Right lung (tissue), 10 donors: ENCODE results near the gene BRCA2. TPM values are rescaled to one million over a fixed set of nuclear protein-coding genes. Genes with fewer than 3 reads are reported as not detected.
A peak's percentile ranks its signal among the peaks of the same experiment; 100 is the strongest.

Experiments used
- DNase-seq, 2 donors: peaks; one replicate each; pipeline ENCODE4 v3.0.0-alpha.2; 2013
- long read RNA-seq, 8 donors: transcript quantifications; one replicate each; lab custom pipeline, GENCODE V29; 2026
- polyA plus RNA-seq, 5 donors: library from polyadenylated mRNA; unstranded; fragments of 120-200 nt; gene quantifications; one replicate each; pipeline versions ENCODE4 v1.2.1 to v1.2.3, GENCODE V29; 2013; ENCODE audit warnings: inconsistent platforms in 1 of 5, low replicate concordance in 1 of 5; ENCODE audit not compliant: insufficient read length in 5 of 5, insufficient read depth in 1 of 5

The BRCA2 gene, protein sequence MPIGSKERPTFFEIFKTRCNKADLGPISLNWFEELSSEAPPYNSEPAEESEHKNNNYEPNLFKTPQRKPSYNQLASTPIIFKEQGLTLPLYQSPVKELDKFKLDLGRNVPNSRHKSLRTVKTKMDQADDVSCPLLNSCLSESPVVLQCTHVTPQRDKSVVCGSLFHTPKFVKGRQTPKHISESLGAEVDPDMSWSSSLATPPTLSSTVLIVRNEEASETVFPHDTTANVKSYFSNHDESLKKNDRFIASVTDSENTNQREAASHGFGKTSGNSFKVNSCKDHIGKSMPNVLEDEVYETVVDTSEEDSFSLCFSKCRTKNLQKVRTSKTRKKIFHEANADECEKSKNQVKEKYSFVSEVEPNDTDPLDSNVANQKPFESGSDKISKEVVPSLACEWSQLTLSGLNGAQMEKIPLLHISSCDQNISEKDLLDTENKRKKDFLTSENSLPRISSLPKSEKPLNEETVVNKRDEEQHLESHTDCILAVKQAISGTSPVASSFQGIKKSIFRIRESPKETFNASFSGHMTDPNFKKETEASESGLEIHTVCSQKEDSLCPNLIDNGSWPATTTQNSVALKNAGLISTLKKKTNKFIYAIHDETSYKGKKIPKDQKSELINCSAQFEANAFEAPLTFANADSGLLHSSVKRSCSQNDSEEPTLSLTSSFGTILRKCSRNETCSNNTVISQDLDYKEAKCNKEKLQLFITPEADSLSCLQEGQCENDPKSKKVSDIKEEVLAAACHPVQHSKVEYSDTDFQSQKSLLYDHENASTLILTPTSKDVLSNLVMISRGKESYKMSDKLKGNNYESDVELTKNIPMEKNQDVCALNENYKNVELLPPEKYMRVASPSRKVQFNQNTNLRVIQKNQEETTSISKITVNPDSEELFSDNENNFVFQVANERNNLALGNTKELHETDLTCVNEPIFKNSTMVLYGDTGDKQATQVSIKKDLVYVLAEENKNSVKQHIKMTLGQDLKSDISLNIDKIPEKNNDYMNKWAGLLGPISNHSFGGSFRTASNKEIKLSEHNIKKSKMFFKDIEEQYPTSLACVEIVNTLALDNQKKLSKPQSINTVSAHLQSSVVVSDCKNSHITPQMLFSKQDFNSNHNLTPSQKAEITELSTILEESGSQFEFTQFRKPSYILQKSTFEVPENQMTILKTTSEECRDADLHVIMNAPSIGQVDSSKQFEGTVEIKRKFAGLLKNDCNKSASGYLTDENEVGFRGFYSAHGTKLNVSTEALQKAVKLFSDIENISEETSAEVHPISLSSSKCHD (N-terminal part only)
- polyA plus RNA-seq: 10 to 100 TPM in 2 of 5 donors, 1 to 10 TPM in 3; 6.5 to 13.5 (median 9.3) TPM
- long read RNA-seq, donor 1: 0 reads
- long read RNA-seq, donor 2: 0 reads
- long read RNA-seq, donor 3, partial matches to known transcripts: 21 of 22 reads
- long read RNA-seq, donor 3, other reads (novel, unspliced or antisense): 0 of 22 reads
- long read RNA-seq, donor 4, partial matches to known transcripts: 0 of 6 reads
- long read RNA-seq, donor 4, other reads (novel, unspliced or antisense): 6 of 6 reads
- long read RNA-seq, donor 5: 0 reads
- long read RNA-seq, donor 6: 0 reads
- long read RNA-seq, donor 7: 0 reads
- long read RNA-seq, donor 8, partial matches to known transcripts: 0 of 1 reads
- long read RNA-seq, donor 8, other reads (novel, unspliced or antisense): 0 of 1 reads

DNA sequence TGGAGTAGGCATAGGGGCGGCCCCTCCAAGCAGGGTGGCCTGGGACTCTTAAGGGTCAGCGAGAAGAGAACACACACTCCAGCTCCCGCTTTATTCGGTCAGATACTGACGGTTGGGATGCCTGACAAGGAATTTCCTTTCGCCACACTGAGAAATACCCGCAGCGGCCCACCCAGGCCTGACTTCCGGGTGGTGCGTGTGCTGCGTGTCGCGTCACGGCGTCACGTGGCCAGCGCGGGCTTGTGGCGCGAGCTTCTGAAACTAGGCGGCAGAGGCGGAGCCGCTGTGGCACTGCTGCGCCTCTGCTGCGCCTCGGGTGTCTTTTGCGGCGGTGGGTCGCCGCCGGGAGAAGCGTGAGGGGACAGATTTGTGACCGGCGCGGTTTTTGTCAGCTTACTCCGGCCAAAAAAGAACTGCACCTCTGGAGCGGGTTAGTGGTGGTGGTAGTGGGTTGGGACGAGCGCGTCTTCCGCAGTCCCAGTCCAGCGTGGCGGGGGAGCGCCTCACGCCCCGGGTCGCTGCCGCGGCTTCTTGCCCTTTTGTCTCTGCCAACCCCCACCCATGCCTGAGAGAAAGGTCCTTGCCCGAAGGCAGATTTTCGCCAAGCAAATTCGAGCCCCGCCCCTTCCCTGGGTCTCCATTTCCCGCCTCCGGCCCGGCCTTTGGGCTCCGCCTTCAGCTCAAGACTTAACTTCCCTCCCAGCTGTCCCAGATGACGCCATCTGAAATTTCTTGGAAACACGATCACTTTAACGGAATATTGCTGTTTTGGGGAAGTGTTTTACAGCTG is at the start of gene BRCA2, which contains the start of gene ZAR1L:
TSS of gene BRCA2 (plus strand) at position 271 of the 790 bp plus-strand sequence. CDS start 953 bp downstream, outside the sequence.
TSS of gene ZAR1L (minus strand) at position 126 of the 790 bp plus-strand sequence. CDS start 3,438 bp downstream, outside the sequence.
- peak; percentile 90 to 91 for DNase-seq

DNA sequence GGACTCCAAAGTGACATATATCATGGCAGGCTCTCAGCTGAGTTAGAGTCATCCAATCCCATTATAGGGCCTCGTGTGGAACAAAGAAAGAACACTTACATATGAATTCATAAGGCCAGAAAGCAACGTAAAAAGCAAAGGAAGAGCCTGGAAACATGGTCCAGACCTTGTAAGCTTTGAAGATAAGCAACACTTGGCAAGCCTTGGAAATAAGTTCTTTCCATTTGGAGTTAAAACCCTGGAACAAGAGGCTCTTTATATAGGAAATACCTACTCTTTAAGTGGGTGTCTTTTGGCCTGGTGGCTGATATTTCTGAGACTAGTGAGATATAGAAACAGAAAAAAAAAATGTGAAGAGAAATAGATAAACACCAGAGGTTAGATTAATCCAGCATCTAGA is 49.6 kb upstream of the BRCA2 start:
- no peak for DNase-seq

DNA sequence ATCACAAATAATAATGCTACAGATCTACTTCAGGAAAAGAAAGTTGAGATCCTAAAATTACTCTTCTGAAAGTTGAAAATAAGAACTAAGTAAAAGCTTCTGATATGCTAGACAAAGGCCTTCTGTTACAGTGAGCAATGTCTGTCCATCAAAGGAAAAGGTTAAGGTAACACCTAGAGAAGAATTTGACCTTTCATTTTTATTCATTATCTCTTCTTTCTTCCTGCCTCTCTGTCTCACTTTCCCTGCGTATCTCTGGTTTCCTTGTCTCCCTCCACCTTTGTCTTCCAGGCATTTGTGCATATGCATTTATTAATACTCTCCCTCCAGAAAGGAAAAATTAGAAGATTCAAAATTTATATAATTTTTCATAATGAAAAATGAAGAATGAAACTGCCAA is 49.2 kb upstream of the BRCA2 start:
- no peak for DNase-seq

DNA sequence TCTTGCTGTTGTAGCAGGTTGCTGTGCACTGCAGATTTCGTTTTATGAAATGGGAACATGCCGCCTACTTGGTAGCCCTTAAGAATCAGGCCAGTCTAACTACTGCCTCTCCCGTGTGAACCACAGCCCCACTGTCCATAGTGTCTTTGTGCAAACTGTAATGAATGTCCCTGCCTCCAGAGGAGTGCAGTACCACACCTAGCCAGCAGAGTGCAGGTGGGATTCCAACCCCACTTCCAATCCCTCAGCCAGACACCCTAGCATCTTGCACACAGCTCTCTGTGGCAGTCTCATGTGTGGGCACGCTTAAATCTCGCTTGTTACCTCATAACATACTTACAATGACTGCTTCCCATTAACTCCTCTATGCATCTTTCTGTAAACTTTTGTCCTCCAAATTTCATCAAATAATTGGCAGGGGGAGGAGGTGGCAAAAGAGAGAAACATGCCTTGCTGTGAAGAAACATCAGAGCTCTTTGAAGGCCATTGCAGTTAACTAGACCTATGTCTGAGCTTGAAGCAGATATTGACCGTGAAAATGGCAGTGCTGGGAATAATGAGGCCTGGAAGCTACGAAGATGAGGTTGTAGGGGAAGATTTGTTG is 47.4 kb upstream of the BRCA2 start:
- no peak for DNase-seq

DNA sequence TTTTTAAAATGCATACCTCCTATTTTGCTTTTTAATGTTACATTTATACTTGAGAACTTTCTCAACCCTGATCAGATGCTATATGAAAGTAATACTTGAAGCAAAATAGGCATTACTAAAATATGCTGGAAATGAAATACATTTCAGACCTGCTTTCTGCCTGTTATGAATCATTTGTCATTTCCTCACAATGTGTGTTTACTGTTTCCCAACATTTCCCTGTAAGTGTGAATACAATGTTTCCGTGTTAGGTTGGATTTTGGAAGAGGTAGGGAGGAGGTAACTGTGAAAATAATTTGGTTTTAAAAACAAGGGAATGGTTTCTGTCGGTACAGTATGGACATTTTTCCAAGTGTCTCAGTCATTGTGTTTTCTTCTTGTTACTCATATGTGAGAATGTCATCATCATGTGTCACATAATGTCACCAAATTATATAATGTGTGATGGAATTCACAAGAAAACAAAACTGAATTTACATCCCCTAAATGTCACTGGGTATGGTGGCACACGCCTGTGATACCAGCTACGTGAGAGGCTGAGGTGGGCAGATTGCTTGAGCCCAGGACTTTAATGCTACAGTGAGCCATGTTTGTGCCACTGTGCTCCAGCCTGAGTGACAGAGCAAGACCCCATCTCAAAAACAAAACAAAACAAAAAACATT is 43.2 kb upstream of the BRCA2 start:
- no peak for DNase-seq

DNA sequence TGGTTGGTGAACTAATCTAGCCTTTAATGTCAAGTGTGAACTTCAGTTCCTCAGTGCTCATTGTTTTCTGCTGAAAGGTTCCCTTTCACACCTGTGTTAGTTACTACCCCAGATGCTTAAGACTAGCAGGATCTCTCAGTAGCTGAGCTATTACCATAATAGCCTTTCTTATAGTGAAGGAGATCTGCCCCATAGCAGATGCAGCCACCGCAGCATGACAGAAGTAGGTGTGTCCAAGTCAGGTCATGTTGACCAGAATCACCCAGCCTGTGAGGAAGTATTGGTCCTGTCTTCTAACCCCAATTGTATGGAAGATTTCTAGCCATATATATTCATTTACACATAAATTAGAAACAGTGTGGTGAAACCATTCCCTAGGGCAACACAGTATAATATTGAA is 37.5 kb upstream of the BRCA2 start:
- no peak for DNase-seq

DNA sequence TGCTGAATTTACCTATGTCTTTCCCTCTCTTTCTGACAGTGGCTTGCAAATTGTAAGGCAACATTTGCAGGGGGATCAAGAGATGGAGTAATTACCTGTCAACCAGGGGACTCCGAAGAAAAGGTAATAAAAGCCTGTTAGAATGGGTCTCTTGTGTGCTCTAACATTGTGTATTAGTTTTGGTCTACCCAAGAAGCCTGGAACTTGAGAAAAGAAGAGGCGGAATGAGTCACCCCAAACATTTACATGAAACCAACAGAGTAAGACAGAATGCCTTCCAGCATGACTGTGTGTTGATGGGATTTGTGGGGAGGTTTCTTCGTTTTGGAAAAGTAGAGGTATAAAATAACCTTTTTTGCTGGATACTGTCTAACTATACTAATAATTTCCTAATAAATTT is 36.9 kb upstream of the BRCA2 start:
- no peak for DNase-seq

DNA sequence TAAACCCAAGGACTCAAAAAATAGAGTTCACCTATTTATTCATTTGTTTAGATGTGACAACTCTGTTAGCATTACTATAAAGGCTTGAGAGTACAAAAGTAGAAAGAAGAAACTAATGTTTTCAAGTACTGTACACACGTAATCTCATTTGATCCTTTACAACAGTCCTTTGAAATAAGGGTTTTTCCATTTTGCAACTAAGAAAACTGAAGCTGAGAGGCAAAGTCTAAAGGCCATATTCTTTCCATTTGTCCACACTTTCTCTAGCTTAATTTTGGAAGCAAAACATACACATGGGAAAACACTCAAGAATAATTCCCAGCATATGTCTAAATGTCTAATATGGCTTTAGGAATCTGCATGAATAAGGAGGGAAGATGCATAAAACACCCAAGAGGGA is 34.2 kb upstream of the BRCA2 start:
- no peak for DNase-seq

DNA sequence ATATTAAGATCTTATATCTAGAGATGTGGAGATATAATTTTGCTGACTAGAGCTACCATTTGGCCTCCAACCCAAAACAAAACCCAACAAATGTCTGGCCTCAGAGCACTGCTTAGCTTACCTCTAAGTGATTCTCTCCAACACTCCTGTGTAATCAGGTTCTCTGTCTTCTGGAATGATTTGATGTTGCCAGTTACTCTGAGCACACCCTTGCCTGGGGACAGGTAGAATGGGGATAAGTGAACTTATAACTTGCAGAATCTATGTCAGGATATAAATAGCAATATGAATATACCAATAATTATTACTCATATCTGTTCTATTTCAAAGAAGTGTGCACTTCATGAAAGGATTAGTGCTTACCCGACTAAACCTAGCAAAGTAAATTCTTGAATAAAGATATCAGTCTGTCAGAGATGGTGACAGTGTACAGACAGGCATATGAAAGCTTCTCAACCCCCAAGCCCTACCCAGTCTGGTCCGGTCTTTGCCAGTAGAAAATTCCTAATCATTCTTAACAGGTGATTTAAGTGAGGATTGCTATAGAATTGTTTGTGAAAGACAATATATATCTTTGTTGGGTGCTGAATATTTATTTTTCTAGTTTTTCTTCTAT is 33.1 kb upstream of the BRCA2 start:
- DNase-seq: no peak

DNA sequence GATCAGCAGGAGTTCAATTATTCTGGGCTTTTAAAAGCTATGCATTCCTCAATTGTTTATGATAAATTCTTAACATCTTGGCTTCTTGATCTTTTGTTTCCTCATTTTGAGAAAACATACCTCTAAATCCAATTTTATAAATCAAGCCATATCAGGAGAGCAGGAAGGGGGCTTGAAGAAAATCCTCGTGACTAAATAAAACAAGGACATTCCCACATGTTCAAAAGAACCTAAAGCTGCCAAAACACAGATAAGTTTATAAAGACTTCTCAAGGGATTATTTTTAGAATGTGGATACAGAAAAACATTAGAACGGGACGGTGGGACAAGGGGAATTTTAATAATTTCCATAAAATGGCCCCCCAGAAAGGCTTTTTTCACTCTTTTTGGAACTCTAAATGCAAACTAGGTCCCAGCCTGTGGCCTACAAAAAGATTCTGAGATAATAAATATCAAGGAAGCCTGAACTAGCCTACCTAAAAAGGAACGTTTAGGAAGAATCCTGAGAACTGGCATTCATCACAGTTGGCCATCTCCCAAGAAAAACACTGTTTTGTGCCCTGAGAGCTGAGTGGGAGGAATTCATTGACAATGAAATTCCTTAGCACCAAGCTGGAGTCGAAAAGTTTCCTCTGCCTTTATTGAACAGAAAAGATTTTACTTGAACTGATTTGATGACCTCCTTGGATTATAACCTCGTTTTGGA is 30.2 kb upstream of the BRCA2 start:
- peak in 1 of 2 donors; percentile 23 for DNase-seq

DNA sequence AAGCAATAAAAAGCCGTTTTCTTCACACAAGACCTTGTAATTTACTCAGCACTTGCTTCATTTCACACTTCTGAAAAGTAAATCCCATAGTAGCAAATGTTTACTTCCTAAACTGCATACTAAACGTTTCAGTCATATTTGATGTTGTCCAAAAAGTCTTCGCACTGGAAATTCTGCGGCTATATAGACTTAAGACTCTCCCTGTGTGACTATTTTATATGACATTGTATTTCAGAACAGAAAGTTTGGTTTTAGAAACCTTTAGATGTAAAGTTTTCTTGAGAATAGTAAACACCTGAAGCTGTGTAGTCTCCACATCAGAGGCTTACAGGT is 29.7 kb upstream of the BRCA2 start:
- no peak for DNase-seq

DNA sequence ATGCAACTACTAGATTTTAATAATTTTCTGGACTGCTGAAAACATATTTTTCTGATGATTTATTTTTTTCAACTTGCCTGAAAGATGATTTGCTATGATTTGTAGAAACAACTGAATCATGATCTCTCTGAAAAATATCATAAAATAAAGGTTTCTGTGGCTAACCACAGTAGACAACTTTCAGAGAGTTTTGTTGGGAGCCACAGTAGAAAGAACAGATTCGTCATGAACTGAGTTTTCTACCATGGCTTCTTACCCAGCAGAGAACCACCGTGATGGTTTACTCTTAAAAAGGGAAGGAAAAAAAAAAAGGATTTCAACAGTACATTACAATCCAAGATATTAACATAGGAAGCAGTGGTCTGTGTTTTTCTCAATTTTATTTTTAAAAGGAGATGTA is 18.1 kb upstream of the BRCA2 start:
- DNase-seq: no peak

DNA sequence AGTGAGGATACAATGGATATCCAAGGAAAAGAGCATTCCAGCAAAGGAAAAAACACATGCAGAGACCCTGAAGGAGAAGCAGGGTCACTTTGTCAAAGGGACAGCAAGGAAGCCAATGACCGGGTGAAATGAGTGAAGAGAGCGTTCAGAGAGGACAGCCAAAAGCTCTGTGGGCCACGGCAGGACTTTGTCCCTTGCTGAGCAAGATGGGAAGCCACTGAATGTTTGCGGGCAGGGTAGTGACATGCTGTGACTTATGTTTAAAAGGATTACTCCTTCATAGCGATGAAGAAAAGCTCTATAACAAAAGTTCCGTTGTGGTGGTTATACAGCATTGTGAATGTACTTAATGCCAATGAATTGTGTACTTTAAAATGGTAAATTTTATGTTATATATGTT is 16.6 kb upstream of the BRCA2 start:
- DNase-seq: no peak

DNA sequence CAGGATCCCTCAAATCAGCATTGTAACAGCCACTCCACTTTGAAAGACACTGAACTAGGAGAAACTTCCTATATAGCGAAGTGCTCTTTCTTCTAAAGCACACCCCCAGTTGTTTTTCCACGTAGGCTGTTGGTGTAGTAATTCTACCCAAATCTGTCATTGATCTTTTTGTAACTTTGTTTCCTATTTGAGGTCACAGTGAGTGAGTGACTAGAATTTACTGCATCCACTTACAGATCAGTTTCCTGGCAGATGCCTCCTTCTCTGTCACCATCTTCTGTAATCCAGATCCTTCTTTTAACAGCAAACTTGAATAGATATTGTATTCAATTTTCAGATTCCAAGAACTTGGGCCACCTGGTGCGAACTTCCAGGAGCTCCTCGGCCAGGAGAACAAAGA is 15.4 kb upstream of the BRCA2 start:
- no peak for DNase-seq

DNA sequence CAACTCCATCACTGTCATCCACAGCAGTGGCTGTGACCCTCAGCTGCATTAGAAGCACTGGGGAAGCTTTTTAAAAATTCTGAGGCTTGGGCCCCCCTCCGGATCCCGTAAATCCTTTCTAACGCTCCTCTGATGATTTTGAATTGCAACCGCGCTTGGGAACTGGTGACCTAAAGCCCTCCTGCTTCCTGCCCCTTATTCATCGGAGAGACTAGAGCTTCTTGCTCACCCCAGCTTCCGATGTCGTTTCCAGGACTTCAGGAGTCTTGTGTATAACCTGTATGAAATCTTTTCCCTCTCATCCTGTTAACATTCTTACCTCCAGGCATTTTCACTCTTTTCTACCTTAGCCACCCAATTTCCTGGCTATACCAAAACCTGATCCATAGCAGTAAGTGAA is 14.9 kb upstream of the BRCA2 start:
- DNase-seq: no peak

DNA sequence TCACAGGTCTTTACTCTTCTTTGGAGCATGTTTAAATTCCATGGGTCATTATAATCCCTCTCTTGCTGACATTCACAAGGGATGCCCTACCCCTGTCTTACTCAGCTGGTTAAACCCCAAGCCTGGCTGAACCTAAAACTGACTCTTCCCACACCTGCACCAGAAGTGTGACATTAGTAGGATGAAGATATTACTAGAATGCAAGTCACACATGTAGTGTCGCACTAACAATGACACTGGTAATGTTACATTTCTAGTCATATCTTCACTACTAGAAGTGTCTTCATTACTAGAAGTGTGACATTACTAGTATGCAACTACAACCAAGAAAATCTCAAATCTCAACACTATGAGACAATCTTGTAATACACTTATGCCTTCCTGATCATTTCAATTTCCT is 14.4 kb upstream of the BRCA2 start:
- DNase-seq: no peak

DNA sequence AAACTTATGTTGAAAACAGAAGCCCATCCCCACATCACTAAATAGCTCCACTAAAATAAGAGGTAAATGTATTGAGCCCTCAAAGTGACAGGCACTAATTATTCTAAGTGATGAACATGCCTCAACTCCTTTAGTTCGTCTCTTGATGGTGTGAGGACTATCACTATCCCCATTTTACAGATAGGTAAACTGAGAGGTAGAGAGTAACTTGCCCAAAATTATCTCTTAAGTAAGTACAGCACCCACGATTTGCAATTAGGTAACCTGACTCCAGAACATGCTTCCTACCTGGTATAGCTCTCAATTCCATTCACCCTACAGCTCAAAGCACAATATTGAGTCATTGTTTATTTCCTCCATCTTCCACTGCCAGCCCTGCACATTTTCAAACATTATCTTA is 12.8 kb upstream of the BRCA2 start:
- no peak for DNase-seq

DNA sequence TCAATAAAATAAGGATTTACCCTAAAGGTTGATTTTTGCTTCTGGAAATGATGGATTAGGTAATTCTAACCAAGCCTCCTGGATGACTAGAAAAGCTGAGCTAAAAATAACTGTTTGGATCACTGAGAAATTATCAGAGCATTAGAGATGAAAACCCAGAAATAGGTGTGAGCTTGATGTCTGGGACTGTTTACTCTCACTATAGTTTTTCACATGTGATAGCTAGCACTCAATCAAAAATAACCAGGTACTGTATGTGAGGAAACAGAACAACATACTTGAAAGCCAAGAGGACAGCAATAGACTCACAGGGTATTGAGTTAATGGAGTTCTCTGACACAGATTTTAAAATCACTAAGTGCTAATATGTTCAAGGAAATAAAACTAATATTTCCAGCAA is 9.7 kb upstream of the BRCA2 start:
- DNase-seq: no peak
